ENCODE results near the gene SUSD3.

SUSD3 gene

DNA sequence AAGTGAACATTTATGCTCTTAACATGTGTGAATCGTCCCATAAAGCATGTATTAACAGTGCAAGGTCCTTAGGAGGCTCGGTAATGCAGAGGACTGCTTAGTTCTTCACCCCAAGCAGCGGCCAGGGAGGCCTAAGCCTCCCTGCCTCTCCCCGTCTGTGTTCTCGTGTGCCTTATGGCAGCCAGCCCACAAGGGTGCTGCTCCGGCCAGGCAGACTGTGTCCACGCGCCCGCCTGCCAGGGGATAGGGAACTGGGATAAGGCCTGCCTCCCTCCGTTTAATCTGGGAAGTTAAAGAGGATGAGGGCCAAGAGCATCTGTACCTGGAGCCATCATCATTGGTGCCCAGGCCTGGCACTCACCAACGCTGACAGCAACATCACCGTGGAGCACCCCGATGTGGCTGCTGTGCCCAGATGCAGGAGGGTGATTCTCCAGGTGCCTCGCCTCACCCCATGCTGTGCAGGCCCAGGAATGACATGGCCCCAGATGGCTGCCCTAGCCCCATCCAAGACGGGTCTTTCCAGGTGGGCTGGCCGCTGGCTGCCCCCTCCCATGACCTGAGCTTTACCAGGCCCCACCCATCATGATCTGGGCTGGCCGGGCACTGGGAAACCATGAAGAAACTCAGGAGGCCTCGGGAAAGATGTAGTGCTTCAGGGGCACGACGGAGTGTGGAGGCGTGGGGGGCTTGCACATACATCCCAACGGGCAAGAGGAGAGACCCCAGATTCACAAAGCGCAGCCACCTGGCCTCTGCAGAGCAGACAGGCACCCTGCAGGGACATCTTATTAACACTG is 35.6 kb upstream of the SUSD3 start:
- TF ChIP-seq MAX (IDR thresholded peaks at IDR 0.05; ENCODE audit: low read depth, low read length) (no peak), CTCF (IDR thresholded peaks at IDR 0.05; ENCODE audit: low read depth, low read length) (no peak), POLR2A (IDR thresholded peaks at IDR 0.05; ENCODE audit: extremely low read depth, insufficient read length) (no peak), MYC (IDR thresholded peaks at IDR 0.05; ENCODE audit: low read depth, low read length) (no peak)
- no peak for DNase-seq (ENCODE audit: low read depth)
- H3K4me3 ChIP-seq (ENCODE audit: low read depth, low read length) = no peak overlapping the region

- TF ChIP-seq MYC (IDR thresholded peaks at IDR 0.05; ENCODE audit: low read depth, low read length) = no peak
- no peak for TF ChIP-seq POLR2A (IDR thresholded peaks at IDR 0.05; ENCODE audit: extremely low read depth, insufficient read length)
- TF ChIP-seq CTCF (IDR thresholded peaks at IDR 0.05; ENCODE audit: low read depth, low read length) = no peak
- no peak for TF ChIP-seq MAX (IDR thresholded peaks at IDR 0.05; ENCODE audit: low read depth, low read length)
- peak; percentile 43 for DNase-seq (ENCODE audit: low read depth)
- no peak overlapping the region for H3K4me3 ChIP-seq (ENCODE audit: low read depth, low read length)
These were observed 35.0 kb upstream of the SUSD3 start for GRCh38 chr9:93023521-93023815.

DNA sequence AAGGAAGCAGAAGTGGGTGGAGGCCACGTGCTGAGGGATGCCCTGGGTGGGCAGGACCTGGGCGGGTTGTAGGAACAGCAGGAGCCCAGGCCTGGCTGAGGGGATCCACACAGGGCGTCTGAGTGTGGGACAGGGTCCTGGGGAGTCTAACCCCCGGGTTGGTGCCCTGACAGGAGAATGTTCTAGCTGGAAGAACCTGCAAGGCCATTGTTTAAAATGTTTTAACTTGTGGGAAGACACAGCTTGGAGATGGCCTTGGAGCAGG is 33.9 kb upstream of the SUSD3 start:
- no peak overlapping the region for H3K4me3 ChIP-seq (ENCODE audit: low read depth, low read length)
- DNase-seq (ENCODE audit: low read depth) = no peak
- TF ChIP-seq MYC (IDR thresholded peaks at IDR 0.05; ENCODE audit: low read depth, low read length) (no peak), MAX (IDR thresholded peaks at IDR 0.05; ENCODE audit: low read depth, low read length) (no peak), POLR2A (IDR thresholded peaks at IDR 0.05; ENCODE audit: extremely low read depth, insufficient read length) (no peak), CTCF (IDR thresholded peaks at IDR 0.05; ENCODE audit: low read depth, low read length) (no peak)

DNA sequence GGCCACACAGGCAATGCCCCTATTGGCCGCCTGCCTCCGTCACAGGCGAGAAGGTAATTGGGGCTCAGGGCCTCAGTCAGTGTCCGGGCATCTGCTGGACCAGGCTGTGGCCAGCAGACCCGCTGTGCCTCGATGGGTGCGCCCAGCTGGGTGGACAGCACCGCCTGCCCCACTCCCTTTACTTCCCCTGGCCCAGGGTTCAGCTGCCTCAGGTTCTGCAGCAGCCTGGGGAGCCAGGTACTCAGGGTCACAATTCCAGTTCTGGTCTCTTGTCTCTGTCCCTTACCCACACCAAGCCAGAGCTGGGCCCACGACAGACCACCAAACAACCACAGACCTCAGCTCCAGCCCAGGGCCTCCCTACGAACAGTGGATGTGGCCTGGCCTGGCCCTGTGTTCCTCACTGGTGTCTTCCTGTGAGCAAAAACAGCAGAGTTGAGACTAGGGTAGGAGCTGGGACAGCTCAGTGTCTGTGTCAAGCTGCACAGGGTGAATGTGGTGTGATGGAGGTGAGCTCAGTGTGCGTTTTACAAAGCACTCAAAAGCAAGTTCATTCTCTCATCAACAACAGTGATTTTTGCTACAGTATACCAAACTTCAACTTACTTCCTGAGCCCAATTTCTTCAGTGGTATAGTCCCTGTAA is 33.4 kb upstream of the SUSD3 start:
- H3K4me3 ChIP-seq (ENCODE audit: low read depth, low read length) = no peak overlapping the region
- TF ChIP-seq POLR2A (IDR thresholded peaks at IDR 0.05; ENCODE audit: extremely low read depth, insufficient read length) (no peak), MYC (IDR thresholded peaks at IDR 0.05; ENCODE audit: low read depth, low read length) (no peak), CTCF (IDR thresholded peaks at IDR 0.05; ENCODE audit: low read depth, low read length) (no peak), MAX (IDR thresholded peaks at IDR 0.05; ENCODE audit: low read depth, low read length) (no peak)
- no peak for DNase-seq (ENCODE audit: low read depth)

- H3K4me3 ChIP-seq (ENCODE audit: low read depth, low read length) = no peak overlapping the region
- DNase-seq (ENCODE audit: low read depth) = no peak
- TF ChIP-seq MAX (IDR thresholded peaks at IDR 0.05; ENCODE audit: low read depth, low read length) = no peak
- no peak for TF ChIP-seq CTCF (IDR thresholded peaks at IDR 0.05; ENCODE audit: low read depth, low read length)
- no peak for TF ChIP-seq POLR2A (IDR thresholded peaks at IDR 0.05; ENCODE audit: extremely low read depth, insufficient read length)
- TF ChIP-seq MYC (IDR thresholded peaks at IDR 0.05; ENCODE audit: low read depth, low read length) = no peak
These were observed 32.8 kb upstream of the SUSD3 start for GRCh38 chr9:93025736-93026135.

Measured in NB4 (cell line).